HepG2 (cell line): ENCODE data around the gene FAM20C. TPM values are rescaled to one million over a fixed set of nuclear protein-coding genes. Genes with fewer than 3 reads are reported as not detected.

Experiments
- CHD4 ChIP-seq: fragments of 200-600 bp; sonication (generic); IDR thresholded peaks from 2 replicates; pipeline ENCODE4 v1.7.0; 2017; ENCODE audit warnings: mild to moderate bottlenecking, low read length, borderline replicate concordance
- EZH2 ChIP-seq: conservative IDR thresholded peaks from 2 replicates; pipeline ENCODE4 v1.6.1; 2012; ENCODE audit warnings: mild to moderate bottlenecking, low read depth, low read length, moderate library complexity
- KLF6 ChIP-seq: IDR thresholded peaks from 2 replicates; pipeline ENCODE4 v1.8.0; 2016; ENCODE audit warnings: missing biosample characterization, missing genetic modification reagents
- MTF1 ChIP-seq: sonication (generic); formaldehyde crosslinking; IDR thresholded peaks from 2 replicates; pipeline ENCODE4 v1.5.0; 2020; ENCODE audit warnings: missing genetic modification reagents
- PCBP1 ChIP-seq: fragments of 200-400 bp; formaldehyde crosslinking; IDR thresholded peaks from 2 replicates; pipeline ENCODE4 v1.6.1; 2017; ENCODE audit warnings: mild to moderate bottlenecking, low read depth, low read length, borderline replicate concordance
- RFX1 ChIP-seq: fragments of 450-650 bp; IDR thresholded peaks from 2 replicates; pipeline ENCODE4 v1.6.1; 2017
- SIX4 ChIP-seq: sonication (generic); formaldehyde crosslinking; IDR thresholded peaks from 2 replicates; pipeline ENCODE4 v1.4.0; 2020; ENCODE audit warnings: missing genetic modification reagents
- SP4 ChIP-seq: sonication (generic); formaldehyde crosslinking; IDR thresholded peaks from 2 replicates; pipeline ENCODE4 v1.8.1; 2023; ENCODE audit warnings: mild to moderate bottlenecking, missing genetic modification reagents
- STAG1 ChIP-seq: sonication (generic); formaldehyde crosslinking; IDR thresholded peaks from 2 replicates; pipeline ENCODE4 v1.4.0; 2020; ENCODE audit warnings: missing genetic modification reagents
- TEAD2 ChIP-seq: sonication (generic); formaldehyde crosslinking; IDR thresholded peaks from 2 replicates; pipeline ENCODE4 v1.9.0; 2021; ENCODE audit warnings: missing genetic modification reagents
- TFDP1 ChIP-seq: IDR thresholded peaks from 2 replicates; pipeline ENCODE4 v1.6.1; 2016; ENCODE audit warnings: missing compliant biosample characterization, missing genetic modification reagents, borderline replicate concordance
- THAP11 ChIP-seq: IDR thresholded peaks from 2 replicates; pipeline ENCODE4 v1.6.1; 2016; ENCODE audit warnings: missing biosample characterization, missing genetic modification reagents
- TOE1 ChIP-seq: sonication (generic); formaldehyde crosslinking; IDR thresholded peaks from 2 replicates; pipeline ENCODE4 v1.4.0; 2020; ENCODE audit warnings: mild to moderate bottlenecking, missing genetic modification reagents
- ZFP41 ChIP-seq: sonication (generic); formaldehyde crosslinking; IDR thresholded peaks from 2 replicates; pipeline ENCODE4 v1.4.0; 2020; ENCODE audit warnings: mild to moderate bottlenecking, missing genetic modification reagents, borderline replicate concordance
- ZFYVE20 ChIP-seq: sonication (generic); formaldehyde crosslinking; IDR thresholded peaks from 2 replicates; pipeline ENCODE4 v1.8.0; 2023; ENCODE audit warnings: low read depth, mild to moderate bottlenecking, moderate library complexity, missing genetic modification reagents, borderline replicate concordance
- ZNF101 ChIP-seq: sonication (generic); formaldehyde crosslinking; IDR thresholded peaks from 2 replicates; pipeline ENCODE4 v1.4.0; 2020; ENCODE audit warnings: mild to moderate bottlenecking, low read depth, missing genetic modification reagents, borderline replicate concordance
- ZNF615 ChIP-seq: sonication (generic); formaldehyde crosslinking; IDR thresholded peaks from 2 replicates; pipeline ENCODE4 v1.5.0; 2020; ENCODE audit warnings: mild to moderate bottlenecking, missing genetic modification reagents, borderline replicate concordance
- ZNF619 ChIP-seq: sonication (generic); formaldehyde crosslinking; IDR thresholded peaks from 2 replicates; pipeline ENCODE4 v1.4.0; 2020; ENCODE audit warnings: mild to moderate bottlenecking, missing genetic modification reagents
- polyA plus RNA-seq, 8 experiments: library from polyadenylated mRNA; depleted of rRNA in 3 of 8; stranded (reverse) in 7 of 8; unstranded in 1 of 8; fragments of >200 nt; fragmentation: Illumina TruSeq in 4 of 8; extraction: Trizol in 4 of 8; gene quantifications; 2 replicates each; pipeline versions ENCODE4 v1.2.1 to v1.2.3, GENCODE V29; 2011 to 2016; ENCODE audit warnings: low read depth in 4 of 8, missing spikeins in 1 of 8, mixed read lengths in 1 of 8; ENCODE audit not compliant: insufficient read depth in 1 of 8
- total RNA-seq, 5 experiments: library from RNA; depleted of rRNA; stranded (reverse); fragments of >200 nt; fragmentation: Illumina TruSeq; extraction: Trizol; gene quantifications; 2 replicates each; pipeline ENCODE4 v1.2.3, GENCODE V29; 2016; ENCODE audit warnings: low read depth in 1 of 5
- TF ChIP-seq, protein P1 (sequence below): fragments of 450-650 bp; IDR thresholded peaks from 2 replicates; pipeline ENCODE4 v1.6.1; 2016
- TF ChIP-seq, protein P2 (sequence below): sonication (generic); formaldehyde crosslinking; IDR thresholded peaks from 2 replicates; pipeline ENCODE4 v1.9.0; 2022; ENCODE audit warnings: missing genetic modification reagents, mild to moderate bottlenecking, borderline replicate concordance
- TF ChIP-seq, protein P3 (sequence below): sonication (generic); formaldehyde crosslinking; IDR thresholded peaks from 2 replicates; pipeline ENCODE4 v1.4.0; 2020; ENCODE audit warnings: mild to moderate bottlenecking, missing genetic modification reagents

Gene FAM20C
- total and polyA plus RNA-seq, 2 of the 13 experiments (the other 11 are each of a cell fraction or from before 2014, with no cell fraction given) = 11.9 to 19.9 TPM

DNA sequence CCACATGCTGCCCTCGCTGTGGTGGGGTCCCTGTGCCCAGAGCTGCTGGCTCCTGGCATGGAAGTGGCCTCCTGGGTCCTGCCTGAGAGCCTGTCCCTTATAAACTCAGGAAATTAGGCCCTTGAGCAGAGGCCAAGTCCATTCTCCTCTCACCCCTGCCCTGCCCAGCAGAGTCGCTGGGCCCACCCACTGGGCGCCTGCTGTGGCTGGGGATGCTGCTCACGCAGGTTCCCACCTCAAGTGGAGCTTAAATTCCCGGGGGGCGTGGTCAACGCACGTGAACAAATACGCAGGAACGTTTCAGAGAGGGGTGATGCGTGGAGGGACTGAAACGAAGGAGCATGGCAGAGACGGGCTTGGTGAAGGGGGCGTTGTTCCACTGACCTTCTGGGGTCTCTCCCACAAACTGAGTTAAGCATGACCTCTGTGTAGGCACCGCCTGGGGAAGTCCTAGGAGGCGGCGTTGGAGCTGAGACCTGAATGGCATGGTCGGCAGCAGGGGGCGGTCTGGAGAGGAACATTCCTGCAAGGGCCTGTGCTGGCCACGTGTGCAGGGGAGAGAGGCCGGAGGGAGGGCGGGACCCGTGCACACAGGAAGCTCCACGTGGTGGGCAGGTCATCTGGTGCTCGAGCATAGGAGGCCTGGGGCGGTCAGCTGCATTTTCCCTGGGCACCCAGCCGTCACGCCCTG lies 27.9 kb downstream of the FAM20C start (continued):
- TF ChIP-seq ZFP41 (CRISPR knock-in tag) (no peak), STAG1 (CRISPR knock-in tag) (0 out of 2 replicates have a peak, but pooled peaks have one; percentile 8), MTF1 (no peak), TFDP1 (CRISPR knock-in tag) (peak; percentile 86; the same call in 1 of the 2 replicates), TEAD2 (CRISPR knock-in tag) (no peak), PCBP1 (no peak), TOE1 (CRISPR knock-in tag) (no peak), EZH2 (no peak), ZNF619 (CRISPR knock-in tag) (peak; percentile 63; the same call in 1 of the 2 replicates), SP4 (CRISPR knock-in tag) (0 out of 2 replicates have a peak, but pooled peaks have one; percentile 30), CHD4 (0 out of 2 replicates have a peak, but pooled peaks have one; percentile 52), ZNF615 (no peak), KLF6 (CRISPR knock-in tag) (no peak), RFX1 (no peak), THAP11 (CRISPR knock-in tag) (0 out of 2 replicates have a peak, but pooled peaks have one; percentile 4), ZFYVE20 (CRISPR knock-in tag) (no peak), SIX4 (no peak), ZNF101 (CRISPR knock-in tag) (no peak)
- TF ChIP-seq, protein P1, sequence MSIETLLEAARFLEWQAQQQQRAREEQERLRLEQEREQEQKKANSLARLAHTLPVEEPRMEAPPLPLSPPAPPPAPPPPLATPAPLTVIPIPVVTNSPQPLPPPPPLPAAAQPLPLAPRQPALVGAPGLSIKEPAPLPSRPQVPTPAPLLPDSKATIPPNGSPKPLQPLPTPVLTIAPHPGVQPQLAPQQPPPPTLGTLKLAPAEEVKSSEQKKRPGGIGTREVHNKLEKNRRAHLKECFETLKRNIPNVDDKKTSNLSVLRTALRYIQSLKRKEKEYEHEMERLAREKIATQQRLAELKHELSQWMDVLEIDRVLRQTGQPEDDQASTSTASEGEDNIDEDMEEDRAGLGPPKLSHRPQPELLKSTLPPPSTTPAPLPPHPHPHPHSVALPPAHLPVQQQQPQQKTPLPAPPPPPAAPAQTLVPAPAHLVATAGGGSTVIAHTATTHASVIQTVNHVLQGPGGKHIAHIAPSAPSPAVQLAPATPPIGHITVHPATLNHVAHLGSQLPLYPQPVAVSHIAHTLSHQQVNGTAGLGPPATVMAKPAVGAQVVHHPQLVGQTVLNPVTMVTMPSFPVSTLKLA = no peak
- TF ChIP-seq, protein P2, sequence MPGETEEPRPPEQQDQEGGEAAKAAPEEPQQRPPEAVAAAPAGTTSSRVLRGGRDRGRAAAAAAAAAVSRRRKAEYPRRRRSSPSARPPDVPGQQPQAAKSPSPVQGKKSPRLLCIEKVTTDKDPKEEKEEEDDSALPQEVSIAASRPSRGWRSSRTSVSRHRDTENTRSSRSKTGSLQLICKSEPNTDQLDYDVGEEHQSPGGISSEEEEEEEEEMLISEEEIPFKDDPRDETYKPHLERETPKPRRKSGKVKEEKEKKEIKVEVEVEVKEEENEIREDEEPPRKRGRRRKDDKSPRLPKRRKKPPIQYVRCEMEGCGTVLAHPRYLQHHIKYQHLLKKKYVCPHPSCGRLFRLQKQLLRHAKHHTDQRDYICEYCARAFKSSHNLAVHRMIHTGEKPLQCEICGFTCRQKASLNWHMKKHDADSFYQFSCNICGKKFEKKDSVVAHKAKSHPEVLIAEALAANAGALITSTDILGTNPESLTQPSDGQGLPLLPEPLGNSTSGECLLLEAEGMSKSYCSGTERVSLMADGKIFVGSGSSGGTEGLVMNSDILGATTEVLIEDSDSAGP (CRISPR knock-in tag) = peak; percentile 29; the same call in 1 of the 2 replicates
- TF ChIP-seq, protein P3, sequence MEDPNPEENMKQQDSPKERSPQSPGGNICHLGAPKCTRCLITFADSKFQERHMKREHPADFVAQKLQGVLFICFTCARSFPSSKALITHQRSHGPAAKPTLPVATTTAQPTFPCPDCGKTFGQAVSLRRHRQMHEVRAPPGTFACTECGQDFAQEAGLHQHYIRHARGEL = no peak
- TF ChIP-seq, all 625 proteins: peak for 38
